Trophoblast cell (in vitro differentiated cells and primary cell): ENCODE measurements around the gene C11orf21.
"Not testable (repeated sequence)": the region's sequence is repeated elsewhere in the genome, so short reads cannot be mapped to it uniquely, and the experiment has no call there.

Experiments
- DNase-seq, 2 donors: peaks; one replicate each; pipeline ENCODE4 v3.0.0-alpha.2; 2016
- H2AFZ ChIP-seq: 2 replicates; pipeline ENCODE4 v1.6.1; 2013; ENCODE audit warnings: low read length, moderate library complexity, mild to moderate bottlenecking; ENCODE audit not compliant: insufficient read depth, poor library complexity
- H2AK5ac ChIP-seq: 2 replicates; pipeline ENCODE4 v1.6.1; 2013; ENCODE audit warnings: mild to moderate bottlenecking, low read length
- H2BK120ac ChIP-seq: 2 replicates; pipeline ENCODE4 v1.6.1; 2013; ENCODE audit warnings: low read length, mild to moderate bottlenecking, moderate library complexity; ENCODE audit not compliant: insufficient read depth, poor library complexity
- H2BK12ac ChIP-seq: 2 replicates; pipeline ENCODE4 v1.6.1; 2013; ENCODE audit warnings: mild to moderate bottlenecking, low read length, moderate library complexity
- H2BK5ac ChIP-seq: 2 replicates; pipeline ENCODE4 v1.6.1; 2013; ENCODE audit warnings: low read length, low read depth, moderate library complexity, mild to moderate bottlenecking; ENCODE audit not compliant: poor library complexity
- H3K14ac ChIP-seq: 2 replicates; pipeline ENCODE4 v1.6.1; 2013; ENCODE audit warnings: mild to moderate bottlenecking, low read length
- H3K18ac ChIP-seq: 2 replicates; pipeline ENCODE4 v1.6.1; 2013; ENCODE audit warnings: mild to moderate bottlenecking, low read length
- H3K23ac ChIP-seq: 2 replicates; pipeline ENCODE4 v1.6.1; 2013; ENCODE audit warnings: low read length
- H3K27ac ChIP-seq: 2 replicates; pipeline ENCODE4 v1.5.1; 2013; ENCODE audit warnings: low read depth, mild to moderate bottlenecking, inconsistent platforms, low read length, moderate library complexity
- H3K27me3 ChIP-seq: 2 replicates; pipeline ENCODE4 v1.6.1; 2013; ENCODE audit warnings: inconsistent platforms, mild to moderate bottlenecking, low read length, moderate library complexity; ENCODE audit not compliant: insufficient read depth
- H3K36me3 ChIP-seq, 2 experiments: 1 replicate in 1 of 2; 2 replicates in 1 of 2; pipeline ENCODE4 v1.6.1; 2013; ENCODE audit warnings: low read length in 2 of 2, mild to moderate bottlenecking in 2 of 2, moderate library complexity in 1 of 2; ENCODE audit not compliant: insufficient read depth in 2 of 2, control insufficient read depth in 1 of 2
- H3K4ac ChIP-seq: 2 replicates; pipeline ENCODE4 v1.6.1; 2013; ENCODE audit warnings: low read depth, mild to moderate bottlenecking, low read length, moderate library complexity
- H3K4me1 ChIP-seq, 2 experiments: 1 replicate in 1 of 2; 2 replicates in 1 of 2; pipeline ENCODE4 v1.6.1; 2013; ENCODE audit warnings: low read length in 2 of 2, mild to moderate bottlenecking in 2 of 2, moderate library complexity in 1 of 2; ENCODE audit not compliant: insufficient read depth in 2 of 2, control insufficient read depth in 1 of 2
- H3K4me2 ChIP-seq: 2 replicates; pipeline ENCODE4 v1.6.1; 2013; ENCODE audit warnings: inconsistent platforms, mild to moderate bottlenecking, low read length, moderate library complexity
- H3K4me3 ChIP-seq: 2 replicates; pipeline ENCODE4 v1.5.1; 2013; ENCODE audit warnings: mild to moderate bottlenecking, low read depth, low read length, inconsistent platforms
- H3K79me1 ChIP-seq: one replicate; pipeline ENCODE4 v1.6.1; 2013; ENCODE audit warnings: low read length
- H3K79me2 ChIP-seq: 2 replicates; pipeline ENCODE4 v1.6.1; 2013; ENCODE audit warnings: low read length, mild to moderate bottlenecking; ENCODE audit not compliant: control insufficient read depth, insufficient read depth, poor library complexity
- H3K9ac ChIP-seq: 2 replicates; pipeline ENCODE4 v1.6.1; 2013; ENCODE audit warnings: mild to moderate bottlenecking, low read length
- H3K9me3 ChIP-seq: 2 replicates; pipeline ENCODE4 v1.6.1; 2013; ENCODE audit warnings: low read depth, mild to moderate bottlenecking, control low read depth, inconsistent platforms, low read length; ENCODE audit not compliant: insufficient read depth
- H4K12ac ChIP-seq: 2 replicates; pipeline ENCODE4 v1.6.1; 2013; ENCODE audit warnings: low read depth, mild to moderate bottlenecking, low read length, moderate library complexity
- H4K8ac ChIP-seq: 2 replicates; pipeline ENCODE4 v1.6.1; 2013; ENCODE audit warnings: low read depth, mild to moderate bottlenecking, low read length, moderate library complexity
- H4K91ac ChIP-seq: one replicate; pipeline ENCODE4 v1.6.1; 2013; ENCODE audit warnings: low read depth, mild to moderate bottlenecking, low read length, moderate library complexity
- WGBS: extraction: QIAGEN DNeasy Blood & Tissue Kit; methylation state at CpG from one replicate; pipeline ENCODE4 v1.1.7; 2013; ENCODE audit warnings: missing lambda C conversion rate; ENCODE audit not compliant: insufficient read length, insufficient coverage; ENCODE audit errors: extremely low coverage; 5-methylcytosine and 5-hydroxymethylcytosine counted together

The C11orf21 gene

GRCh38 chr11:2342557-2342956 is 40.8 kb upstream of the C11orf21 start:
- no CpG with 5 or more reads among the region's 3 CpGs for WGBS
- Histone ChIP-seq H3K27me3 (peaks cover 2% of the 10 kb centered on the region), H2BK120ac (no peak overlapping the region), H2AFZ (no peak overlapping the region), H3K9me3 (peaks cover 19% of the 10 kb centered on the region), H3K23ac (no peak overlapping the region), H3K4me1 (no peaks in the 10 kb centered on the region), H3K4me2 (no peak overlapping the region), H3K79me1 (no peaks in the 10 kb centered on the region), H4K12ac (no peak overlapping the region), H2AK5ac (no peak overlapping the region), H3K9ac (no peak overlapping the region), H2BK5ac (no peak overlapping the region), H3K27ac (no peak overlapping the region), H3K4me3 (no peak overlapping the region), H3K18ac (no peak overlapping the region), H4K8ac (no peak overlapping the region), H4K91ac (no peak overlapping the region), H3K4ac (no peak overlapping the region), H3K36me3 (no peaks in the 10 kb centered on the region), H3K79me2 (no peaks in the 10 kb centered on the region), H3K14ac (no peak overlapping the region), H2BK12ac (no peak overlapping the region)
- DNase-seq, result no peak

DNA sequence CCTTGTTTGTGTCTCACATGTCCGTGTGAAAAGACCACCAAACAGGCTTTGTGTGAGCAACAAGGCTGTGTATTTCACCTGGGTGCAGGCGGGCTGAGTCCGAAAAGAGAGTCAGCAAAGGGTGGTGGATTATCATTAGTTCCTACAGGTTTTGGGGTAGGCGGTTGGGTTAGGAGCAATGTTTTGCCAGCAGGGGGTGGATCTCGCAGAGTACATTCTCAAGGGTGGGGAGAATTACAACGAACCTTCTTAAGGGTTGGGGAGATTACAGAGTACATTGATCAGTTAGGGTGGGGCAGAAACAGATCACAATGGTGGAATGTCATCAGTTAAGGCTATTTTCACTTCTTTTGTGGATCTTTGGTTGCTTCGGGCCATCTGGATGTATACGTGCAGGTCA is 37.0 kb upstream of the C11orf21 start:
- not testable (repeated sequence) for H3K4me2 ChIP-seq, H3K9ac ChIP-seq, H3K79me2 ChIP-seq, H3K4me3 ChIP-seq, H2BK5ac ChIP-seq, H2AK5ac ChIP-seq, H3K14ac ChIP-seq, H3K23ac ChIP-seq, H3K4me1 ChIP-seq, H3K4ac ChIP-seq, DNase-seq, H2BK120ac ChIP-seq, H3K36me3 ChIP-seq, H3K18ac ChIP-seq, H4K12ac ChIP-seq, H3K79me1 ChIP-seq, H3K9me3 ChIP-seq, H4K8ac ChIP-seq, H2BK12ac ChIP-seq, H3K27ac ChIP-seq, H2AFZ ChIP-seq, H4K91ac ChIP-seq, H3K27me3 ChIP-seq
- no CpG with 5 or more reads among the region's 8 CpGs for WGBS

- not testable (repeated sequence) for H4K91ac ChIP-seq, H3K18ac ChIP-seq, H3K79me2 ChIP-seq, H3K36me3 ChIP-seq, H4K12ac ChIP-seq, H3K4me2 ChIP-seq, H2AK5ac ChIP-seq, H3K27me3 ChIP-seq, H3K9me3 ChIP-seq, H3K9ac ChIP-seq, H3K27ac ChIP-seq, DNase-seq, H3K4me3 ChIP-seq, H3K14ac ChIP-seq, H2BK5ac ChIP-seq, H3K4me1 ChIP-seq, H3K4ac ChIP-seq, H3K23ac ChIP-seq, H4K8ac ChIP-seq, H2BK120ac ChIP-seq, H2BK12ac ChIP-seq, H2AFZ ChIP-seq, H3K79me1 ChIP-seq
- WGBS, result no CpG with 5 or more reads among the region's 18 CpGs
These were observed 33.6 kb upstream of the C11orf21 start for GRCh38 chr11:2335286-2335685.

DNA sequence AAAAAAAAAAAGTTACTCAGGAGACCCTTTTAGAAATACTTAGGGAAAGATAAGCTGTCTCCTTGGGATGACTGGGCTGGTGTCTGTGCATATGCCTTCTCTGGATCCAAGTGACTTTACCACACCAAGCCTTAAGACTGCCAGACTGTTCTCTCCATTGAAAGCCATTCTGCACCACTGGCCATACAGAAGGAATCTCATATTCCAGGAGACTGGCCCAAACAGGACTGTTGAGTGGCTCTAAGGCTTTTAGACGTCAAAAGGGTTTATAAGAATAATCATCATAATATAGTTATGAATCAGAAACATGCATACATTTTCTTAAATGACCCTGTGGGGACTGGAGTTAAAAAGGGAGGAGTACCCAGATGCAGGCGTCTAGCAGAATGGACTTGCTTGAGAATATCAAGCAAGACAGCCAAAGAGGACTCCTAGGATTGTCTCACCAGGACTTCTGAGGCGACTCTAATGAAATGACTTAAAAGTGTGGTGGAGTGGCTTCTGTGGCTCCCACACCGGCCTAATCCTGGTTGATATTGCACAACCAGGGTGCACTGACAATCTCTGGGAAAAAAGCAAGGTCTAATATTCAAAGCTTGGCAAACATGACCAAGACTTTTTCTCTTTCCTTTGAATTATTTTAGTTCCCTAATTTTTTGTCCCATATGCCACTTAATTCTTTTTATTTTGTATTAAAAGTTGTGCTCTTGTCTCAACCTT is 31.9 kb upstream of the C11orf21 start:
- not testable (repeated sequence) for H3K18ac ChIP-seq, H3K79me1 ChIP-seq, H2BK5ac ChIP-seq, H3K4ac ChIP-seq, H3K9ac ChIP-seq, H2BK12ac ChIP-seq, H3K27ac ChIP-seq, H2AFZ ChIP-seq, H3K27me3 ChIP-seq, H3K4me1 ChIP-seq, H3K14ac ChIP-seq, H3K79me2 ChIP-seq, H4K12ac ChIP-seq, H3K4me3 ChIP-seq, H3K36me3 ChIP-seq, H3K4me2 ChIP-seq, DNase-seq, H2AK5ac ChIP-seq, H4K91ac ChIP-seq, H4K8ac ChIP-seq, H3K23ac ChIP-seq, H2BK120ac ChIP-seq
- peaks cover 21% of the 10 kb centered on the region for H3K9me3 ChIP-seq
- WGBS, result no CpG with 5 or more reads among the region's 4 CpGs
